Right lobe of liver (tissue), 4 donors: Measurements from ENCODE around the gene TNFRSF9.

ENCODE experiments used
- POLR2A ChIP-seq: fragments of 450-650 bp; IDR thresholded peaks from one replicate; pipeline ENCODE4 v1.6.1; 2017; ENCODE audit warnings: antibody characterized with exemption, mild to moderate bottlenecking
- TF ChIP-seq, protein P1 (sequence below), 4 donors: fragments of 200-600 bp in 3 of 4; fragments of 450-650 bp in 1 of 4; IDR thresholded peaks; one replicate each; pipeline versions ENCODE4 v1.5.1 to v1.8.0; 2016 to 2022; ENCODE audit warnings: antibody characterized with exemption in 4 of 4, mild to moderate bottlenecking in 2 of 4
- donor health status: DM: no; HTN: no; CAD: no.
- donor health status: DM: no; HTN: no; CAD: no.
- donor health status: DM: no; HTN: yes; CAD: no.

DNA sequence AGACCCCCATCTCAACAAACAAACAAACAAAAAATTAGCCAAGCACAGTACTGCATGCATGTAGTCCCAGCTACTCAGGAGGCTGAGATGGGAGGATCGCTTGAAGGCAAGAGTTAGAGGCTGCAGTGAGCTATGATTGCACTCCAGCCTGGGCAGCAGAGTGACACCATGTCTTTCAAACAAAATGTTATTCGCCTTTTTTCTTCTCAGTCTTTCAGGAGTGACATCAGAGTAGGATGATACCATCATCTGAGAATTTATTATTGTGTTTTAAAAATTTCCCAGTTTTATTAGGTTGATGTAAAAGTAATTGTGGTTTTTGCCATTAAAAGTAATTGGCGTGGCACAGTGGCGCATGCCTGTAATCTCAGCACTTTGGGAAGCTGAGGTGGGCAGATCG lies 31.6 kb upstream of the TNFRSF9 start:
- TF ChIP-seq, protein P1, sequence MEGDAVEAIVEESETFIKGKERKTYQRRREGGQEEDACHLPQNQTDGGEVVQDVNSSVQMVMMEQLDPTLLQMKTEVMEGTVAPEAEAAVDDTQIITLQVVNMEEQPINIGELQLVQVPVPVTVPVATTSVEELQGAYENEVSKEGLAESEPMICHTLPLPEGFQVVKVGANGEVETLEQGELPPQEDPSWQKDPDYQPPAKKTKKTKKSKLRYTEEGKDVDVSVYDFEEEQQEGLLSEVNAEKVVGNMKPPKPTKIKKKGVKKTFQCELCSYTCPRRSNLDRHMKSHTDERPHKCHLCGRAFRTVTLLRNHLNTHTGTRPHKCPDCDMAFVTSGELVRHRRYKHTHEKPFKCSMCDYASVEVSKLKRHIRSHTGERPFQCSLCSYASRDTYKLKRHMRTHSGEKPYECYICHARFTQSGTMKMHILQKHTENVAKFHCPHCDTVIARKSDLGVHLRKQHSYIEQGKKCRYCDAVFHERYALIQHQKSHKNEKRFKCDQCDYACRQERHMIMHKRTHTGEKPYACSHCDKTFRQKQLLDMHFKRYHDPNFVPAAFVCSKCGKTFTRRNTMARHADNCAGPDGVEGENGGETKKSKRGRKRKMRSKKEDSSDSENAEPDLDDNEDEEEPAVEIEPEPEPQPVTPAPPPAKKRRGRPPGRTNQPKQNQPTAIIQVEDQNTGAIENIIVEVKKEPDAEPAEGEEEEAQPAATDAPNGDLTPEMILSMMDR (IDR thresholded peaks at IDR 0.05): no peak
- no peak for TF ChIP-seq POLR2A
